ENCODE measurements around the gene OSBPL1A.
"Not testable (repeated sequence)": the region's sequence is repeated elsewhere in the genome, so short reads cannot be mapped to it uniquely, and the experiment has no call there.

The OSBPL1A gene

GRCh38 chr18:24396082-24396633 lies 1.5 kb downstream of the OSBPL1A start:
- no peak for DNase-seq

- no peak for DNase-seq
These were observed 2.4 kb downstream of the OSBPL1A start for GRCh38 chr18:24395049-24395795.

DNA sequence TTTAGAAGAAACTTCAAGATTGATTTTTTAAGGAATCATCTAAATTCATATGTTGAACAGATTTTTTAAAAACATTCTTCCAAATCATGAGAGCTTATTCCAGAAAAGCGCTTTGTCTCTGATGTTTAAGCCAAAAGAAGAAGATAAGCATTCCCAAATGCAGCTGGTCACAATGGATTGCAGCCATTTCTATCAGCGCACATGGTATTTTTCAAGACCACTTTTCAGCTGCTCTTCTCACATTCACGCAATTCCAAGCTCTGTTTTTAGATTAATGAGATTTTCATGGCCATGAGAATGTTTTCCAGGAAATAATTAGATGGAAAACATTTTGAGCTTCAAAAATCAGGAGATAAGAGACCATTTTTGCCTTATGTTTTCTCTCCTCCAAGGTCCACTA lies 8.7 kb downstream of the OSBPL1A start:
- no peak for DNase-seq

DNA sequence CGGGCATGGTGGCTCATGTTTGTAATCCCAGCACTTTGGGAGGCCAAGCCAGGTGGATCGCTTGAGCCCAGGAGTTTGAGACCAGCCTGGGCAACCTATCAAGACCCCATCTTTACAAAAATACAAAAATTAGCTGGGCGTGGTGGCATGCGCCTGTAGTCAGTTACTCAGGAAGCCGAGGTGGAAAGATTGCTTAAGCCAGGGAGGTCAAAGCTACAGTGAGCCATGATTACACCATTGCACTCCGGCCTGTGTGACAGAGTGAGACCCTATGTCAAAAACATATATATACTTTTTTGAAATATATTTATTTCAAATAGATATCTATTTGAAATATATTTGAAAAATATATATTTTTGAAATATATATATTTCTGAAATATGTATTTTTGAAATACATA lies 10.9 kb downstream of the OSBPL1A start:
- DNase-seq: no peak

DNA sequence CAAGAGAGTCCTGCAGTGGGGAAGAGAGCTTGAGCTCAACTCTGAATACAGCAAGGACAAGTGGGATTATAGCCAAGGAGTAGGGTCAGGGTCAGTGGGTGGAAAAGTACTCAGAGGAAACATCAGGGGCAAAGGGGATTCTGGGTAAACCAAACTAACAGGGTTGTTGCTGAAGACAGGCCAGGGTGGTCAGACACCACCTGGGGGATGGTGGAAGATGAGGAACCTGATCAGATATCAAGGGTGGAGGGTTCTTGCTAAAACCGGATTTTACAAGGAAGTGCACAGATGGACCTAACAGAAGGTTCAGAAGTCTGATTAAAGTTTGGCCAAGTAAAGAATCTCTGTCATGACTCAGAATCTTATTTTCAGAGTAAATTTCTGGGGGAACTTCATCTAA lies 16.5 kb downstream of the OSBPL1A start:
- DNase-seq: no peak

DNA sequence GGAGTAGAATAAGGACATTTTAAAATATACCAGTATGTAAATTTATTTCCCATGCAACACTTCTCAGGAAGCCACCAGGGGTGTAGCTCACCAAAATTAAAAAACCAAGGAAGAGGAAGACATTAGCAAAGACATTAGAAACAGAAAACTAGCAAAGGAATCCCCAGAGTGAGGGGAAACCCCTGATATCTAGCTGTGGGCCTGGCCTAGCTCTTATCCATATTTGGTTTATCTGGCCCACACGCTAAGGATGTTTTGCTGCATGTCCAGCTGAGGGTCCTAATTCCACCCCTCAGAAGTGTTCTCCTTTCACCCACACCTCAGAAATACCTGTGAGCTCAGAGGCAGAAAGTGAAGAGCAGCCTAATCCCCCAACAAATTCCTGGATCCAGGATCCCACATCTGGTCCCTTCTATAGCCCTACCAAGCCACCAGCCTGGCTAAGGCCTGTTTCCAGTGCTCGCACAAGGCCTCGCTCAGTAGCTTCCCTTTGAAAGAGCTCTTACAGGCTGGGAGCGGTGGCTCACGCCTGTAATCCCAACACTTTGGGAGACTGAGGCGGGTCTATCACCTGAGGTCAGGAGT lies 17.4 kb downstream of the OSBPL1A start:
- no peak for DNase-seq

GRCh38 chr18:24378598-24378997 lies 19.0 kb downstream of the OSBPL1A start:
- DNase-seq: no peak

GRCh38 chr18:24376531-24376930 lies 21.1 kb downstream of the OSBPL1A start:
- DNase-seq: not testable (repeated sequence)

- no peak for DNase-seq
These were observed 24.3 kb downstream of the OSBPL1A start for GRCh38 chr18:24373328-24373727.

- no peak for DNase-seq
These were observed 25.2 kb downstream of the OSBPL1A start for GRCh38 chr18:24372279-24372872.

- DNase-seq: no peak
These were observed 27.5 kb downstream of the OSBPL1A start for GRCh38 chr18:24370120-24370519.

- no peak for DNase-seq
These were observed 28.2 kb downstream of the OSBPL1A start for GRCh38 chr18:24369426-24369825.

DNA sequence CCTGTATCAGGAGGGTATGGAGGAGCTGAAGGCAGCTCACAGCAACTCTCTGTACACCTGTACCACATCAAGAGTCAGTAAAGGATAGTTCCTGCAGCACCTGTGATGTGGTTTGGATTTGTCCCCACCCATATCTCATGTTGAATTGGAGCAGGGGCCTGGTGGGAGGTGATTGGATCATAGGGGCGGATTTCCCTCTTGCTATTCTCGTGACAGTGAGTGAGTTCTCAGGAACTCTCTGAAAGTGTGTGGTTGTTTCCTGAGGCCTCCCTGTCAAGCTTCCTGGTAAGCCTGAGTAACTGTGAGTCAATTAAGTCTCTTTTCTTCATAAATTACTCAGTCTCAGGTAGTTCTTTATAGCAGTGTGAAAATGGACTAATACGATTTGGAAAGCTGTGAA lies 28.9 kb downstream of the OSBPL1A start:
- DNase-seq: no peak

DNA sequence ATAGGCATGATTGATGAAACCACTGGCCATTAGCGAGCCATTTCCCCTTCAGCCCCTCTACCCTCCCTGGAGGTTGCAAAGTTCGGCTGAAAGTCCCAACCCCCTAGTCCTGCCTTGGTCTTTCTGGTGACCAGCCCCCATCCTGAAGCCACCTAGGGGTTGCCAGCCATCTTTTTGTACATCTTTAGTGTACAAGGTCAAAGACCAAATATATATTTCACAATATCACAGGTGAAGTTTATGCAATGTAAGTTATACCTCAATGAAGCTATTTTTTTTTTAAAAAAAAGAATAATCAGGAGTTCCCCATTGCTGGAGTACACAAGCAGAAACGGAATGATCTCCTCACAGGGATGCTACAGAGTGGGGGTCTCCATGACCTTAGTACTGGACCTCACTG lies 31.3 kb downstream of the OSBPL1A start:
- DNase-seq: no peak

DNA sequence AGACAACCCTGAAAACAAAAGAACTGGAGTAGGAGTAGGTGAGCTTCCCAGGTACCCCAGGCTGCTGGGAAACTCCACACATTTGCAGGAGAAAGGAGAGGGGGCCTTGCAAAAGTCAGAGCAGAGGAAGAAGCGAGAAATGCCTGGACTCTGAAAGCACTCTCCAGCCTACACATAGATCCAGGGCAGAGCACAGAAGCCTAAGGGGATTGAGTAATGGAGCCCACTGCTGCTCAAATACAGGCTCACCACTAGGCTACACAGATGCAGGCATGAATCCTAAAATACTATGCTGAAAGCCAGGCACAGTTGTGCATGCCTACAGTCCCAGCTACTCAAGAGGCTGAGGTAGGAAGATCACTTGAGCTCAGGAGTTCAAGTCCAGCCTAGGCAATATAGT lies 33.4 kb downstream of the OSBPL1A start:
- DNase-seq: no peak

DNA sequence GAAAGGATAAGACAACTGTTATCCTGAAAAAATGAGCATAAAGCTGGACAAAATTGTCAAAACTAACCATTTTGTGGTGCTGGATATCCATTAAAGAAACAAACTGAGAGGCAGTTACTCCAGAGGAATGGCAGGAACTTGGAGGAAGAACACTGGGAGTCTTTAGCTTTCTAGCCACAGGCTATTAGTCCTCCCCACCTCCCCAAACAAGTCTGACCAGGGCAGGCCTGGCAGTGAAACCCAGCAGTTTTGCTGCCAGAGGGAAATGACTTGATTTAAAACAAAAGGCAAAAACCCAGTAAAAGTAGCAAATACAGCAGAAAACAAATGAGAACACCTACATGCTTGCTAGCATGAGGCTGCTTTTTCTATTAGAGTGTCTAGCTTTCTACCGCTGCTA lies 34.9 kb downstream of the OSBPL1A start:
- DNase-seq: no peak

GRCh38 chr18:24359787-24360530 lies 37.7 kb downstream of the OSBPL1A start:
- peak; percentile 36 for DNase-seq

DNA sequence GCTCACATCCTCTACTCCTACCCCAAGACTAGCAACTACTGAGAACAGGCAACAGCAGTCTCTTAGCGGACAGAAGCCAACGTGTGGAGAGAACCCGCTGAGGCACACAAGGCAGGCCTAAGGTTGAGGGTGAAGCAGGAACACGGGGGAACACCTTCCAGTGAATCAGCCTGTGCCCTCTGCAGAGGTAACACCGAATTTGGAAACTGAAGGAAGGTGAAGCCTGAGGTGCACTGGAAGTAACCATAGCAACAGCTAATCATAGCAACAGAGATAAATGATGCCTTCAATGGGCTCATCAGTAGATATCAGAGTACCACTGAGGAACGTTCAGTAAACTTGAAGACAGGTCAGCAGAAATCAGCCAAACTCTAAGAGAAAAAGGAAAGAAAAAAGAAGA lies 43.3 kb downstream of the OSBPL1A start:
- DNase-seq: no peak

- no peak for DNase-seq
These were observed 51.4 kb downstream of the OSBPL1A start for GRCh38 chr18:24346254-24346653.

GRCh38 chr18:24344509-24344908 lies 53.1 kb downstream of the OSBPL1A start:
- DNase-seq: no peak

- DNase-seq: no peak
These were observed 55.3 kb downstream of the OSBPL1A start for GRCh38 chr18:24342347-24342746.

DNA sequence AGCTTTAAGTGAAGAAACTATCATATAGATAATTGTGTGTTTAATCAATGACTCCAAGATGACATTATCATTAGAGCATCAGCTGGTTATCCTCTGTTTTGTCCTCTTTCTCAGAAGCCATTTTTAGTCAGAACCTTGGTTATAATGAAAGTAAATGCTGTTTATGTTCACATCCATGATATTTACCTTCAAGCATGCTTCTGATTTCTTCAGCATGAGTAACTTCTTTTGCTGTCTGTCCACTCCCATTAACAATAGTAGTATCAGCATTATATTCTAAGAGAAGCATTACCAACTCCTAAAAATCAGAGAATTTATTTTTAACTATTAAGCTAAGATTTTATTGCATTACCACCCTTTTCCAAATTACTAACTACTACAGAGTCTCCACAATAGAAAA lies 56.3 kb downstream of the OSBPL1A start:
- DNase-seq: no peak

DNA sequence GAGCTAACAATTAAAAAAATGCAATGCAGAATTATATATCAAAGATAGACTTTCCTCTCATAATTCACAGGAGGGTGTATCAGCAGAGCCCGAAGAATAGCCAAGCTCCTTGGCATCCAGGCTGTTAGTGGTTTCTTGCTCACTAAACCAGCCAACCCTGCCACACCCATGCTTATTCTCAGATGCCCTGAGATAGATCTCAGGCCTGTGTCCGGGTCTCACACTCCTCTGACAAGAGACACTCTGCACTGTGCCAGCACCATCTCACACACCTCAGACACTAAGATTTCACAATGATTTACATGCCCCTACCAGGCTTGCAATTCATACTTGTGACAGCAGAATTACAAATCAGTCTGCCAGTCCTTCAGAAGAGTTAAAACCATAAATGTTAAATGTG lies 64.5 kb downstream of the OSBPL1A start:
- no peak for DNase-seq

GRCh38 chr18:24326211-24326610 lies 71.4 kb downstream of the OSBPL1A start:
- no peak for DNase-seq
